Hematopoietic multipotent progenitor cell treated with erythropoietin and hydrocortisone succinate and interleukin-3 and kit ligand, for 6 days (in vitro differentiated cells): ENCODE data around the gene UBE2J1.
"Not testable (repeated sequence)": the region's sequence is repeated elsewhere in the genome, so short reads cannot be mapped to it uniquely, and the experiment has no call there.

Experiments used
- DNase-seq: peaks from one replicate; pipeline ENCODE4 v3.0.0-alpha.2; 2015

Gene UBE2J1

DNA sequence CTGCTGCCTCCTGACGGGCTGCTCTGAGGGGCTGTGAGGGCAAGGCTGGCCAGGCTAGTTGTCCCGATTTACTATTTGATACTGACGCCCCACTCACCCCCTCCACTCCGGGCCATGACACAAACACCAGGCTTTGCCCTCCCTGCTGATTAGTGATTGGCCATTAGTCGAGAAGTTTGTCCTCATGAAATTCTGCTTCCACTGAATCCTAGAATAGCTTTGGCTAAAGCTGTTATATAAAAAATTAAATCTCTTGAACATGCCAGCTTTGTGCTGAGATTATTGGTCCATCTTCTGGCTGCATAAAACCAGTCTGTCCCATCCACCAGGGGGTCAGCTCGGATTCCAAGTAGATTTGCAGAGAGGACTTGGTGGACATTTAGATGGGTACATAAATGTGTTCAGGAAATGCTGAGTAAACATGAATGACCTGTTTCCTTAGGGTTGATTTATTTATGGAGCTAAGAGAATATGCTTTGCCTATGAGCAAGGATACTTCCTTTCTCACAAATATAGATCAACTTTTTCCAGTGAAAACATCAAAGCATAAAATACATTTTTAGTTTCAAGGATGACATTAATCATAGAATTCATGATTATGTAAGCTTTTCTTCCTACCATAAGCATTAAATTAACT, 37.2 kb downstream of the UBE2J1 start, which contains the start of gene GABRR2:
Gene GABRR2 (minus strand): TSS at position 51 of the 637 bp plus-strand sequence. CDS start 134 bp downstream, outside the sequence.
- DNase-seq = no peak

DNA sequence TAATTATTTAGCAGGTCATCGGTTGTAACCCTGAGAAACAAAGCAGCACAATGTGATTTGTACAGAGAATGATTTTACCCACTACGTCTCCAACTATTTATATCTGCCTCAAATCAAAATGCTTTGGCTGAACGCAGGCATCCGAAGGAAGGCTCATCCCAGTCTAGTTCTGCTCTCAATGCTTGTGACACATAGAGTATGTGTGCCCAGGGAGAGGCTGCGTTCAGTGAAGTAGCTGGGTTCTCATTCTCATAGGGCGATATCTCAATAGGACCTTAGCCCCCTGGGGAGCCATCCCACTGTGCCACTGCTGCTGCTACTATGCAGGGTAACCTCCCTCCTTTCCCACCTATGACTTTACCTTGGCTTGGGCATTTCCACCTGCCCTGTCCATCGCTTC, 37.8 kb downstream of the UBE2J1 start:
- DNase-seq = no peak

DNA sequence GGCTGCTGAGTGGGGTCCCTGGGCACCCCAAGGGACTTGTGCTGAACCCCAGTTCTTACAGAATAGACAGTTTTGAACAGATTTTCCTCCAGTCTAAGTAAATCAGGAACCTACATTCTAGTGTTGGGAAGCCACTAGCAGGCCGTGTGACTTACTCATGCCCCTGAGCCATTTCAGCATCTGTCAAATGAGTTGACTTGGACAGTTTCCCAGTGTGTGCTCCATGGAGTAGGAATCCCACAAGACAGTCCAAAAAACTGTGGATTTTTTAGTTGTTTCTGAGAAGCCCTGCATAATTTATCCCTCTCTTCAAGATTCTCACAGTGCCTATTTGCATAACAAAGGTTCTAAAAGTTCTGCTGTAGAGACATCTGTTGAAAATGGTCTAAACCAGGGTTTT, 39.5 kb downstream of the UBE2J1 start:
- no peak for DNase-seq

DNA sequence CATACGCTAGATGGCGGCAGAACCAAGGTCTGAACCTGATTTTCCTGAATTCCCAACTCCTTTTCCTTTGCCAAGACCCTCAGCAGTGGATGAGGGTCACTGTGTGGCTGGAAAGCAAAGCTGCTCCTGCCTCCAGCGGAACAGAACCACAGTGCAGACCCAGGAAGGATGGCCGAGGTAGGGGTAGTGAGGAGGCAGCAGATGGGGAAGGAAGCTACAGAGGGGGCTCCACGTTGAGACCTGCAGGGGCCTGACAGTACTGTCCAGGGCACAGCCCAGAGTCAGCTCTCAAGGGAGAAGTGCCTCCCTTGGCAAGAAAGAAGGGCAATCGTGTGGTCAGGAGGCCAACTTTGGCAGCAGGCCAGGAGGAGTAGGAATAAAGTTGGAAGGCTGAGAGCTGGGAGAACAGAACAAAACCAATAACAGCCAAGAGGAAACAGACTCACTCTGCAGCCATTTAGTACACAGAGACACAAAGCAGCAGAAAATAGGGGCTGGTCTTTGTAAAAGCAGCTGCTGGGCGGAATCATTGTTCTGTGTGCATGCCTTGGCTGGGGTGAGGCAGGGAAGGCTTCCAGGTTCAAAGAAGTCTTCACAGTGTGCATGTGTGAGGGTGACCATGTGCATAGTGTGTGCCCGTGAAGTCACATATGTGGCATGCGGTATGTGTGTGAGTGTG, 40.5 kb downstream of the UBE2J1 start:
- peak; percentile 18 for DNase-seq

DNA sequence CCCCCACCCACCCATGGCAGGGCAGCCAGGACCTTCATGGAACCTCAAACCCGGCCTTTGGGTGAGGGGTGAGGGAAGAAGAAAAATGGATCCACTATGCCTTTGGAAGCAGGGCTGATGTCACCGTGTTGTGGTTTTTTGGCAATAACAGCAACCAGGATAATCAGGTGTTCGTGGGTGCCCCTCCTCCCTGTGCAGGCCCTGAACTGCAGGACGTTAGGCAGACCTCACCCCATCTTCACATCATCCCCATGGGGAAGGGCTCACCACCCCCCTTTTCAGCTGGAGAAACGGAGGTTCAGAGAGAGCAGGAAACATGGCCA, 41.0 kb downstream of the UBE2J1 start:
- DNase-seq = no peak

DNA sequence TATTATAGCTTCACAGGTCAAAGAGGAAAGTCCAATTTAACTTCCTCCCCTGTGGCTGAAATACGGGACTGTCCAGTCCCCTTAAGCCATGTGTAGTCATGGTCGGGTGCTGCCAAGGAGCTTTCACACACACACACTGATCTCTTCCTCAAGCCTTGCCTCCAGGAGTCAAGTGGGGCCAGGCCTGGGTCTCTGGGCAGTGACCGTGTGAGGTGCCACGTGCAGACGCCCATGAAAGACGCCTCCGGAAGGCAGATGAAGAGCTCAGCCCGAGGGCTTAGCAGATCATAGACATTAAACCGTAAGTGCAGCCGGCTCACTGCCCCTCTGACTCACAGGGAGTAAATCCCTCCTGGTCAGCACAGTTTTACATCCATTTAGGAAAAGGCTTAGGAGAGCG, 41.6 kb downstream of the UBE2J1 start:
- DNase-seq = no peak

DNA sequence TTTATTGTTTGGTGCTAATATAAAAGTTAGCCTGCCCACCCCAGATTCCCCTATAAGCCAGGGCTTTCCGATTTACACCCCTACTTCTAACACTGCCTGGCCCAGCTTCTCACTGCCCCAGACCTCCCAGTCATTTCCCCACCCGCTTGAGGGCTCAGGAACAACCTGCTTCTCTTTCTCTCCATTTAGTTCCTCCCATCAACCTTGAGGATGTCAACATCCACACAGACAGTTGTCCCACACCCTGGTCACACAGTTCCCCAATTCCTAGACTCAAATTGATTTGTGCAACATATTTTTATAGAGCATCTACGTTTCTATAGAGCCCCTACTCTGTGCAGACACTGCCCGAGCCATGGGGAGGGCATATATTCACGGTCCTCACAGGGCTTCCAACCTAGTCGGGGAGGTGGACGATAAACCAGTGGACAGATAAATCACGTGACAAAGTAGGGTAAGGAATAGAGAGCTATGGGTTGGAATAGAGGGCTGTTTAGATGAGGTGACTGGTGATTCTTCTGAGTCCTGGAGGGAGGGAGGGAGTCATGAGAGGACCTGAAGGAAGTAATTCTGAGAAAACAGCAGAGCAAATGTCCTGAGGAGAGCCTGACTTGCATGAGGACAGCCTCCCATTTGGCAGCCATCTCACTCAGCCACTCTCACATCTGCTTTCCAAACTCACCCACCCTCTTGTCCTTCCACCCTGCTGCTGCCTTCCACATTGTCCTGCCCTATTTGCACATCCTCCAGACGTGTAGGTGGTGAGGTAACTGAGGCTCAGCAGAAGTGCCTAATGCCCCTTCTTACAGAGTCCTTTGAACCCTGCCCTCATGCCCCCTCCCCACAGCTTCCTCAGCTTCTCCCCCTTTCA, 43.8 kb downstream of the UBE2J1 start:
- DNase-seq = peak; percentile 23

DNA sequence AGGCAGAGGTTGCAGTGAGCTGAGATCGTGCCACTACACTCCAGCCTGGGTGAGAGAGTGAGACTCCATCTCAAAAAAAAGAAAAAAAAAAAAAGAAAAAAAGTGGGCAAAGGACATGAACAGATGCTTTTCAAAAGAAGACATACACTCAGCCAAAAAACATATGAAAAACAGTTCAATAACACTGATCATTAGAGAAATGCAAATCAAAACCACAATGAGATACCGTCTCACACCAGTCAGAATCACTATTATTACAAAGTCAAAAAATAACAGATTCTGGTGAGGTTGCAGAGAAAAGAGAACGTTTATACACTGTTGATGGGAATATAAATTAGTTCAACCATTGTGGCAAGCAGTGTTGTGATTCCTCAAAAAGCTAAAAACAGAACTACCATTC, 48.0 kb downstream of the UBE2J1 start:
- not testable (repeated sequence) for DNase-seq

DNA sequence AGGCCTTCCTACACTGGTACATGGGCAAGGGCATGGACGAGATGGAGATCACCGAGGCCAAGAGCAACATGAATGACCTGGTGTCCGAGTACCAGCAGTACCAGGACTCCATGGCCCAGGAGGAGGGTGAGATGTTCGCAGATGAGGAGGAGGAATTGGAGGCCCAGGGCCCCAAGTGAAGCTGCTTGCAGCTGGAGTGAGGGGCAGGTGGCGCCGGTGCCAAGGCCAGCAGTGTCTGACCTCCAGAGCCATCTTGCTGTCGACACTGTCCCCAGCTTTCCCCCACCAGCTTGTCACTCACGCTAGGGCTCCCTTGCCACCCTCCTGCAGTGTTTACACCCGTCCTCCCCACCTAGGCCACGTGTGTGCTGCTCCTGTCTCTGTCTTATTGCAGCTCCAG, 49.6 kb downstream of the UBE2J1 start:
- no peak for DNase-seq

DNA sequence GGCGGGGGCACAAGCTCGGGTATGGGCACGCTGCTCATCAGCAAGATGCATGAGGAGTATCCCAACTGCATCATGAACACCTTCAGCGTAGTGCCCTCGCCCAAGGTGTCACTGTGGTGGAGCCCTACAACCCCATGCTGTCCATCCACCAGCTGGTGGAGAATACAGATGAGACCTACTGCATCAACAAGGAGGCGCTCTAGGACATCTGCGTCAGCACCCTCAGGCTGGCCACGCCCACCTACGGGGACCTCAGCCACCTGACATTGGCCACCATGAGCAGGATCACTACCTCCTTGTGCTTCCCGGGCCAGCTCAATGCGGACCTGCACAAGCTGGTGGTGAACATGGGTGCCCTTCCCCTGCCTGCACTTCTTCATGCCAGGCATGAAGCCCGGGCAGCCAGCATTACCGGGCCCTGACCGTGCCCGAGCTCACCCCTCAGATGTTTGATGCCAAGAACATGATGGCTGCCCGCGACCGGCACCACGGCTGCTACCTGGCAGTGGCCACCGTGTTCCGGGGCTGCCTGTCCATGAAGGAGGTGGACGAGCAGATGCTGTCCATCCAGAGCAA, 50.2 kb downstream of the UBE2J1 start:
- no peak for DNase-seq

DNA sequence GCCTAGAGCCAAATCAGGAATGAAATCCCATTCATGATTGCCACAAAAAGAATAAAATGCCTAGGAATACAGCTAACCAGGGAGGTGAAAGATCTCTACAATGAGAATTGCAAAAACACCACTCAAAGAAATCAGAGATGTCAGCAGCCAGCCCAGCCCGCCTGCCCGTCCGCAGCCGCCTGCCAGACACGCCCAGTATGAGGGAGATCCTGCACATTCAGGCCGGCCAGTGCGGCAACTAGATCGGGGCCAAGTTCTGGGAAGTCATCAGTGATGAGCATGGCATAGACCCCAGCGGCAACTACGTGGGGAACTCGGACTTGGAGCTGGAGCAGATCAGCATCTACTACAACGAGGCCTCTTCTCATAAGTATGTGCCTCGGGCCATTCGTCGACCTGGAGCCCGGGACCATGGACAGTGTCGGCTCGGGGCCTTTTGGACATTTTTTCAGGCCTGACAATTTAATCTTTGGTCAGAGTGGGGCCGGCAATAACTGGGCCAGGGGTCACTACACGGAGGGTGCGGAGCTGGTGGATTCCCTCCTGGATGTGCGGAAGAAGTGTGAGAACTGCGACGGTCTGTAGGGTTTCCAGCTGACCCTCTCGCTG, 50.8 kb downstream of the UBE2J1 start:
- no peak for DNase-seq

DNA sequence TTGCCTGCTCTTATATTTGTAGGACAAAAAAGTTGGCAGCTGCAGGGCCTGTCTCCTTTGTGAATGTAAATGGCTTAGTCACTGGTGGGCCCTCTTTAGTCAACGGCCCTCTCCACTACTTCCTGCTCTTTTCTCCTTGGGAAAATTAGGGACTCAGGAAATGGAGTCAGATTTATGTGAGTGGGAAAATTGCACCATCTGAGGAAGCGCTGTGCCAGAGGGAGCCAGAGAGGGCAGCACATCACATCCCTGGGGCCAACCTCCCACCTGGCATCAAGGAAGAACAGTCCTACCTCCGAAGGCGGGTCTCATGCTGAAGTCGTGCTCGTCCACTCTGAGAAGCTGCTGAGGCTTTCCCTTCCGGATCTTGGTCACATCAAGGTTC, 53.1 kb downstream of the UBE2J1 start:
- no peak for DNase-seq

DNA sequence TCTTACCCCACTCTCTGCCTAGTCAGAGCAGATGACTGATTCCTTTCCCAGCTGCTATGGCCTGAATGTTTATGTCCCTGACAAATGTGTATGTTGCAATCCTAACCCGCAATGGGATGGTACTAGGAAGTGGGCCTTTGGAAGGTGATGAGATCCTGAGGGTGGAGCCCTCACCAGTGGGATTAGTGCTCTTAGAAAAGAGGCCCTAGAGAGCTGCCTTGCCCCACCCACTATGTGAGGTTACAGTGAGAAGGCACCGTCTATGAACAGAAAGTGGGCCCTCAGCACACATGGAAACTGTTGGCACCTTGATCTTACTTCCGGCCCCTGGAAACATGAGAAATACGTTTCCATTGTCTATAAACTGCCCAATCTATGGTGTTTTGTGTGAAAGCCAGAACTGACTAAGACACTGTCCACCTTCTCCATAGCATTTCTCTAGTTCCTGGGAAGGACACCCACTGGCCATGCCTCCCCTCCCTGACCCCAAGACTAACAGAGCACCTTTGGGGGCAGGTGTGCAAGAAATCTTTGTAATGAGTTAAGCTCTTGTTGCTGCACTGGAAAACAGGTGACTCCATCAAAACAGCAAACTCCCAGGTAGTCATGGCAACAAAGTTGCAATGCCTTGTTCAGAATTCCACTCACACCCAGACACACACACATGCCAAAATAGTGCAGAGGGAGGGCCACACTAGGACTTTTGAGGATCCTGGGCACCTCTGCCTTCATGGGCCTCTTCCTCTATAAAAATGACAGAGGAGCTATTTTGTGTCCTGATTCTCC, 53.6 kb downstream of the UBE2J1 start:
- DNase-seq = no peak

DNA sequence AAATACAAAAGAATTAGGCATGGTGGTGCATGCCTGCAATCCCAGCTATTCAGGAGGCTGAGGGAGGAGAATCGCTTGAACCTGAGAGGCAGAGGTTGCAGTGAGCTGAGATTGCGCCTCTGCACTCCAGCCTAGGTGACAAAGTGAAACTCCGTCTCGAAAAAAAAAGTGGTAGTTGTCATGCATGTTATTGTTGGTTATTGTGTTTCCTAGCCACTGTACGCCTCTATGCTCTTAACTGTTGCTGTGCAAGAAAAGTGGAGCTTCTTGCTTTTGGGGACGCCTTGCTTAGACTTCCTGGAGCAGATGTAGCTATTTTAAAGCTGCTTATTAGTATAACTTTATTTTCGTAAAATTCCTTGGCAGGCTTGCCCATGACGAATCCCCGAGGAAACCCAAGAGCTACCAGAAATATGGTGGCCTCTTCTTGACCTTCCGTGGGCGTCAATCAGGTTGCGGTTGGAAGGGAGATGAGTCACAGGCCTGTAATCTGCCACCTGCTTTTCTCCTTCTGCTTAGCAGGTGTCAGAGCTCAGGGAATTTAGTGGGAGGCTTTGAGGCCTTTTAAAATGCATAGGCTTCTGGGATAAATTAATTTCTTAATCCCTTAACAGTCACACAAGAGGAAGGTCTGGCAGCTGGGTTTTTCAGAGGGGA, 54.7 kb downstream of the UBE2J1 start:
- DNase-seq = peak; percentile 45

DNA sequence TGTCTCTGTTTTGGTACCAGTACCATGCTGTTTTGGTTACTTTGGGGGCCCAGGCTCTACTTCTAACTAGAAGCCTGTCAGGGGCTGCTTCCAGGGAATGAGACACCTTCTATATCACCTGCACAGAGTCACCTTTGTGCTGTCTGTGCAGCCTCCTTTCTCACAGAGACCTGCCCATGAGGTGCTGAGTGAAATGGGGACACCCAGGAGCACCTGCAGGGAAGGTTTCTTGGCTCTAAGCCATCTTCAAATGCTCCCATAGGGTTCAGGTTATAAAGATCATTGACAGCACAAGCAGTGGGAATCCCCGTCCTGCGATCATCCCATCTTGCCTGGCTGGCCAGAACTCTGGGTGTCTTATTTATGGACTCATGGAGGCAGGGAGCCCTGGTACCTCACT, 56.5 kb downstream of the UBE2J1 start:
- DNase-seq = no peak

DNA sequence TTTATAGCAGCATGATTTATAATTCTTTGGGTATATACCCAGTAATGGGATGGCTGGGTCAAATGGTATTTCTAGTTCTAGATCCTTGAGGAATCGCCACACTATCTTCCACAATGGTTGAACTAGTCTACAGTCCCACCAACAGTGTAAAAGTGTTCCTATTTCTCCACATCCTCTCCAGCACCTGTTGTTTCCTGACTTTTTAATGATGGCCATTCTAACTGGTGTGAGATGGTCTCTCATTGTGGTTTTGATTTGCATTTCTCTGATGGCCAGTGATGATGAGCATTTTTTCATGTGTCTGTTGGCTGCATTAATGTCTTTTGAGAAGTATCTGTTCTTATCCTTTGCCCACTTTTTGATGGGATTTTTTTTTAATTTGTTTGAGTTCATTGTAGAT, 57.4 kb downstream of the UBE2J1 start:
- DNase-seq = not testable (repeated sequence)

DNA sequence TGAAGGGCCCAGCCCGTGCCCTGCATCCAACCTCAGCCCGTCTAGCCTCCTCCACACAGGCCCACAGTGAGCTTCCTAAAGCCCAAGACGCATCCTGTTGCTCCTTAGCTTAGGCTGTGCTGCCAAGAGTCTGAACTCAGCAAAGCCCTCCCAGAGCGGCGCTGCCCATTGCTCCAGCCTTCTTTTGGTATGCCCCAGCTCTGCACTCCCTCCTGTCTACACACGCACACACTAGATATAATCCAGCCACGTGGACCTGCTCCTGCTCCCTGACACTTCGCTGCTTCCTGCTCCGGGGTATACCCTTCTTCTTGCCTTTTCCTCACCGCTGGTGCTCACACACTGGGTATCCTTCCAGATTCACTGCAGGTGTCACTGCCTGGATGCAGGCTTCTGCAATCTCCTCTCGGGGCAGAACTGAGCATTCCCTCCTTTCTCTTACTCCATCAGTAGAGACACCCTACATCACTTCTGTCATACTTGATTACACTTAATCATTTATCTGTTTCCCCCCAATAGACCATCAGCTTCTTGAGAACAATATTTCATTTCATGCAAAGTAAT, 61.2 kb downstream of the UBE2J1 start:
- DNase-seq = no peak

DNA sequence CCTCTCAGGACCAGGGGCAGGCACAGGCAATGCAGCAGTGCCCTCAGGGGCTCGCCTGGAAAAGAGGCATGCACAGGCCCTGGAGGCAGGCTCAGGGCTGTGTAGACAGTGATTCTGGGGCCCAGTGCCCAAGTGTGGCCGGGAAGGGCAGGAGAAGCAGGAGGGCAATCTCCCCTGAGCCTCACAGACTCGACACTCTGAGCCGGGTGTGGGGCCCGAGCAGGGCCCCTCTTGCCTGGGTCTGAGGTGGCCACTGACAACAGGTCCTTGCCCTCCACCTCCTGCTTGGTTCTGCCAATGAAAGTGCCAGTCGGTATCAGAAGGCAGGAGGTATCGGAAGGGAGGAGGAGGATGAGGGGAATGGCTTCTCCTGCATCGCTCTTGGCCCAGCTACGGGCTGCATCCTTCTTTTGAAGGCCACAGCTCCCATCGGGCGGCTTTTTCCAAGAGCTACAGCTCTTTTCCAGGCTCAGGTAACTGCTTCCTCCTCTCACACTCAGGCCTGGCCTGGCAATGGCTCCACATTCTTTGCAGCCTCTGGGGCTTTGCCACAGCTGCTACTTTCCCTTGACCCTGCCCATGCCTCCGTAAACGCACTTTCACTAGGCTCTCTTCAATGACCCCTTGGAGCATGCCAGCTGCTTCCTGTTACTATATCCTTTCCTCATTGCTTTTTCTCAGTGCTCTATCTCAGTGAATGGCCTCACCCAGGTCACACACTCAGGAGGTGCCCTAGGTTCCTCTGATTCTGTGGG, 61.9 kb downstream of the UBE2J1 start:
- DNase-seq = no peak

DNA sequence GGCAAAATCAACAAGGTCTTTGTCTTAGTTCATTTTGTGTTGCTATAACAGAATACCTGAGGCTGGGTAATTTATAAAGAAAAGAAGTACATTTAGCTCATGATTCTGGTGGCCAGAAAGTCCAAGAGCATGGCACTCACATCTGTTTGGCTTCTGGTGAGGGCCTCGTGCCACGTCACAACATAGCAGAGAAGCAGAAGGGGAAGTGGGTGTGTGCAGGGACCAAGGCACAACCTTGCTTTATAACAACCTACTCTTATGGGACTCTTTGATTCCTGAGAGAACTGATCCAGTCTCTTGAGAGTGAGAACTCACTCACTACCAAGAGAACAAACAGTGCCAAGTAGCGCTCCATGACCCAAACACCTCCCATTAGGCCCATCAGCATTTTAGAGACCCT, 62.8 kb downstream of the UBE2J1 start:
- DNase-seq = no peak

DNA sequence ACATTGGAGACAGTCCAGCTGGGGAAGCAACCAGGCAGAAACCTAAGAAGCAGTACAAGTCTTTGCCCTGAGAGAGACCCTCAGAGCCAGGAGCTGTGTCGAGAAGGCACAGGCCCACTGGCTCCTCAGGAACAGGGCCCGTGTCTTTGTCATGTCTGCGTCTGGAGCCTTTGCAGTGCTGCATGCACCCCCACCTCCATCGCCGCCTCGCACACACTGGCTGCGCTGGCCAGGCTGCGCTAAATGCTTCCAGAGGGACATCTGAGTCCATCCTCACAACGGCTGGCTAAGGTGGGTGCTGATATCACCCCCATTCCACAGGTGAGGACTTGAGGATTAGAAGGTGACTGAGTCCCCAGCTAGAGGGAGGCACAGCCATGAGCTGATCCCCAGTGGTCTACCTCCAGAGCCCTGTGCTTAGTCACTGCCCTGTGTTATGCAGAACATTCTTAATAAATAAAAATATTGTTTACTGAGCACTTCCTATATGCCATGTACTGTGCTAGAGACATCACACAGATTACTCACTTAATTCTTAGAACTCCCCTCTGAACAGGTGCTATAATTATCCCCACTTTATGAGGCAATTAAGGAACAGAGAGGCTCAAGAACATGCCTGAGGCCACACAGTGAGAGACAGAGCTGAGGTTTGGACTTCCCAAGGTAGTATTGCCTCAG, 65.0 kb downstream of the UBE2J1 start:
- no peak for DNase-seq
